ENCODE measurements around the gene CHRNA4.
"Not testable (repeated sequence)": the region's sequence is repeated elsewhere in the genome, so short reads cannot be mapped to it uniquely, and the experiment has no call there.

Gene CHRNA4

GRCh38 chr20:63347950-63348827, 13.0 kb downstream of the CHRNA4 start:
- DNase-seq: no peak

DNA sequence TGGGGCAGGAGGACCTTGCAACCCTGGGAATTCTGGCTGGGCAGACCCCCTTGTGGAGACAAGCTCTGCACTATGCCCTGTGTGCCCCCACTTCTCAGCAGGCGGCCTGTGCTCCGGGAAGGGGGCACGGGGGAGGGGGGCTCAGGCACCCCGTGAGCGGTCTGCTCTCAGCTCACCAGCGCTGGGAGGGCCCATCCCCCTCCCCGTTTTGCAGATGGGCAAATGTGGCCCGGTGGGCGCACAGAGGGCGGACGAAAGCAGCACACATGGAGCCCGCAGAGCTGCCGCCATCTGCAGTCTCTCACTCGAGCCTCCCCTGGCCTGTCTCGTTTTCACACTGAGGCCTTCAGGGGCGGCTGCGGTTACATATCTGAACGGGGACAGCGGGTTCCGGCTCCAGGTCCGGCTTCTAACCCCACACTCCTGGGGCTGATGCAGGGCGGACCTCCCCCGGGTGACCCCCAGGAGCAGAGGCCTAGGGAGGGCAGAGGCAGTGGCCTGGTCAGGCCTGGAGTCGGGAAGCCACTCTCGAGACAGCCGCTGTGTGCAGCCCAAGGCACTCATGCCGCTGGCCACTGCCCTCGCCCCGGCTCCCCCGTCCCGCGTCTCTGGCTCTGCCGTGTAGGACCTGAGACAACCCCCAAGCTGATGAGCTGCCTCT, 13.9 kb downstream of the CHRNA4 start:
- no peak for DNase-seq

DNA sequence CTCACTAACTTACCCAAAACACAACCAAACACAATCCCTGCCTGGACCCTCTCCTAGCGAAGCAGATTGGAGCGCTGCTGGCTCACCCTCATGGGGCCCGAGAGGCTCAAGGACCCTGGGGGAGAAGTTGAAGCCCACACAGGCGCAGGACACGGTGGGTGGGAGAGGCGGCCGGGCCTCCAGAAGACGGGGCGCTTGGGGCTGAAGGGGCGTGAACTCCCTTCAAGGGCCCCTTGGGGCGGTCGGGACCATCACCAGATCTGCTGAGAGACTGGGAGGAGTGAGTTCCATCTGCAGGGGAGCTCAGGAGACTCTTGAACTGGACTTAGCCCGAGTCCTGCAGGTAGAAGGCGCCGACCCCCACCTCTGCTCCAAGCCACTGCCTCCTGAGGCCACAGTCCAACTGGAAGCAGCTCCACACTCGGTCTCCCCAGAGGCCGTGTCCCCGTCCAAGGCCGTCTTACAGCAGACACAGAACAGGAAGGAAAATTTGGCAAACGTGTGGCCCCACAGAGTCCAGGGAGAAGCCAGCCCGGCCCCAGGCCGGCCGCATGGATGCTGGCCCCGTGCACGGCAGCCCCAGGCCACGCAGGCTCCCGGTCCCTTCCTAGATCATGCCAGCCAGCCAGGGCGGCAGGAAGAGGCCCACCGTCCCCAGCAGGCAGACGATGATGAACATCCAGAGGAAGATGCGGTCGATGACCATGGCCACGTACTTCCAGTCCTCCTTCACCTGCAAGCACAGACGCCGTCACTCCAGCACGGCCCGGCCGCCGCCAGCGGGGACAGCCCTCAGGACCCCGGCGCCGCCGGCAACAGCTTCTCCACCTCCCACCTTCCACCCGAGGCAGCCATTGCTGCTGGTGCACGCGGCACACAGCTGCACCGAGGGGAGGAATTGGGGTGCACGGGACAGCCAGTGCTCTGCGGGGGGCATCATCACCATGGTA, 14.7 kb downstream of the CHRNA4 start:
- no peak for DNase-seq

DNA sequence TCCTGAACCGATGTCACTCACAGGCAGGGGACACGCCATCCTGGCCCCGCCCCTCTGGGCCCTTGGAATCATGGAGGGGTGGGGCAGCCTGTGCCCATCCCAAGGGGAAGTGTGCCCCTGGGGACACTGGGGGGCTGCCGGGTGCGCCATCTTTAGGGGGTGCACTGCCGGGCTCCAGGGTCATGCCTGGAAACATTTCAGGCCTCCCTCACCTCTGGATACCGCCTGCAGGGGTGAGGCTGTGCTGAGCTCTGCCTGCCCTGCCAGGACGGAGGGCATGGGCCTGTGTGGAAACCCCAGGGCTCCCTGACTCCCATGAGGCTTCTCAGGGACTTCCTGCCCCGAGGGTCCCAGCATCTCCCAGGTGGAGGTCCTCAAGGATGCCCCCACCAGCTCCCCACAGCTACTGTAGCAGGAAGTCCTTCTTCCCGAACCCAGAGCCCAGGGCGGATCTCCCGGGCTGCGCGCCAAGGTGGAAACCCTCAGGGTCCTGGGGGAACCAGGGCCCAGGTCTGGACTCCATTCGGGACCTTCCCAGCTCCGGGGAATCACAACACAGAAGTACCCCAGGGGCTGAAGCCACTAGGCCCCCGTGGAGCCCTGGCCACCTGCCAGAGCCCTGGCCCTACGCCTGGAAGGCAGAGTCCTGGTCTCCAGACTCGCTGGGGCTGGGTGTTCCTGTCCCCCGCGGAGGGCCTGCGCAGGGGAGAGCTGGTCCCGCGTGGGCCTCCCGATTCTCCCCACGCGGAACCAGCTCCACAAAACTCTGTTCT, 15.6 kb downstream of the CHRNA4 start:
- no peak for DNase-seq

DNA sequence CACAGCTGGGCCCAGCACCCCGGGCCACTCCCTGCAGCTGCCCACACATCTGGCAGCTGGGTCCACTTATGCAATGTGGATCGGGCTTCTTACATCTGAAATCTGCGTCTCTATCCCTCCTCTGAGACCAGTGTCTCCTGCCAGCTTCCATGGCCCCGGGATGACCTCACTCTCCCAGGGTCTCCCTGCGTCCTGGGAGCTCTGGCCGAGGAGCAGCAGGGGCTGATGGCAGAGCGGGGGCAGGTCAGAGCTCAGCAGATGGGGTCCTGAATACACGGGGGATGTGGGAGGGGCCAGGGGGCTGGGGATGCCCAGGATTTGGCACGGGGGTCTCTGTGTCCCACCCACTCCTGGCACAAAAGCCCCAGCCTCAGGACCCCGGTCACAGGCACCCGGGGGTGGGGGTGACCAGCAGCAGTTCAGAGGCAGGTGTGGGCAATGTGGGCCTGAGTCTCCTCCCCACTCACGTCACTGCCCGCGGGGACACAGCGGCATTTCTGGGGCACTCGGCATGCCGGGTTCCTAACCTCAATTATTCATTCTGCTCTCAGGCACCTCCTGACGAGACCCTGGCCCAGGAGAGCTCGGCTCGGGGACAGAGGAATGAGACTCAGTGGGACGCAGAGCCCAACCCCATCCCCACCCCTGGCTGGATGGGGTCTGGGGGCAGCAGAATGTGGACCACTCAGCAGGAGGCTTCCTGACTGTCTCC, 16.4 kb downstream of the CHRNA4 start:
- no peak for DNase-seq

DNA sequence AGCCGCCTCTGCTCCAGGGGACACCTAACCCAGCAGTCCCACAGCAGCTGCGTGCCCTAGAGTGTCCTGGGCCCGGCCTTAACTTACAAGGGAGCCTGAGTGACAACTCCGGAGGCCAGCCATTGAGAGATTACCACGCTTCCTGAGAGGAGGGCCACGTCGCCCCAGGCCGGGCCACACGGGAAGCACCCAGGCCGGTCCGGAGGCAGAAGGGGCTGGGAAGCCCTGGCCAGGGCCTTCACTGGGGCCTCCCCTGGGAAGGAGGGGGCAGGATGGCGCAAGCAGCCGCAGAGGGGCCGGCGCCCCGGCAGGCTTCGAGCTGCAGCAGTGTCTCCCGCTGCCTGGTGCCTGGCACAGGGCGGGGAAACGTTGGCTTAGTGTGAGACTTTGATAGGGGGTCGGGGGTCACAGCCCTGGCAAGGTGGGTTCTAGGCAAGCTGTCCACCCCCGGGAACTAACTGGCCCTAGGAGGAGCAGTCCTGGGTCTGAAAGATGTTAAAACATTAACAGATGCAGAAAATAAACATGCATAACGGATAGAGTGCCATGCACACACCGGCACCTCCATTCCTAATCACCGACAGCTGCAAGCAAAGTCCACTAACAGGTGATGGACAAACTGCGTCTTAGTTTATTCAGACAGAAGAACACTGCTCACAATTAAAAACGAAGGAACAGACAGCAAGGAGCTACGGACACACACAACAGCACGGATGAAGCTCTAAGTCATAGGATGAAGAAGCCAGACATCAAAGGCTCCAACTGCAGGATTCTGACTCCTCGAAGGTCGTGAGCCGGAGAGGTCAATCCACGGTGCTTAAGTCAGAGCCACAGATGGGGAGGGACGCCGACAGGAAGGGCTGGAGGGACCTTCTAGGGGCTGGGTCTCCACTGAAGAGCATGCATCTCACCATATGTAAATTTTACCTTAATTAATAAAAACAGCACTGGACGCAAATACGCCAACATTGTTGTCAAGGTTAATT, 17.4 kb downstream of the CHRNA4 start:
- DNase-seq: no peak

GRCh38 chr20:63342561-63343459, 18.3 kb downstream of the CHRNA4 start:
- DNase-seq: no peak

- not testable (repeated sequence) for DNase-seq
These were observed 20.9 kb downstream of the CHRNA4 start for GRCh38 chr20:63340158-63340688.

- DNase-seq: not testable (repeated sequence)
These were observed 21.7 kb downstream of the CHRNA4 start for GRCh38 chr20:63339154-63340094.

DNA sequence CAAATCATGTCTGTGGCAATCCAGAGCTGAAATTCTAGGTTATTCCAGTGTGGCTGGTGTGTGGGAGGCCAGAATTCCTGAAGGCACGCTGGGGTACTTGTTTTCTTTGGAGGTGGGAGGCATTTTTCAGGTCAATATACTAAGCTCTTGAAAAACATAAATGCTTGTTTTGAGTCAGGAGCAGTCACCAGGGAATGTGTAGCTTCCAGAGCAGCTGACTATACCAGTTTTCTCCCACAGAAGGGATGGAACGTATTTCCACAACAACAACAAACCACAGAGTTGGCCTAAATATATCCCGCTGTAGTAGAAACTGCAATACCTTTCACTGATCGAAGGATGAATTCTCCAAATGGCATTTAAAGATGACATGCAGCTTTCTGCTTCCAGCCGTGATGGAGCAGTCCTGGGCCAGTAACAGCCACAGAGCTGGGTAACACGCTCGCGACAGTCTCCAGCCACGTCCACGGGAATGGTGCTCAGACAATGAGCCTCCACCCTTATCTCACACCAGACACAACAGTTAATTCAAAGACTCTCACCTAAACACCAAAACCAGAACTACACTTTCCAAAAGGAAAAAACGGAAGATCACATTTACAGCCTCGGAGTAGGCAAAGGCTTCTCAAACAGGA, 23.2 kb downstream of the CHRNA4 start:
- DNase-seq: no peak

DNA sequence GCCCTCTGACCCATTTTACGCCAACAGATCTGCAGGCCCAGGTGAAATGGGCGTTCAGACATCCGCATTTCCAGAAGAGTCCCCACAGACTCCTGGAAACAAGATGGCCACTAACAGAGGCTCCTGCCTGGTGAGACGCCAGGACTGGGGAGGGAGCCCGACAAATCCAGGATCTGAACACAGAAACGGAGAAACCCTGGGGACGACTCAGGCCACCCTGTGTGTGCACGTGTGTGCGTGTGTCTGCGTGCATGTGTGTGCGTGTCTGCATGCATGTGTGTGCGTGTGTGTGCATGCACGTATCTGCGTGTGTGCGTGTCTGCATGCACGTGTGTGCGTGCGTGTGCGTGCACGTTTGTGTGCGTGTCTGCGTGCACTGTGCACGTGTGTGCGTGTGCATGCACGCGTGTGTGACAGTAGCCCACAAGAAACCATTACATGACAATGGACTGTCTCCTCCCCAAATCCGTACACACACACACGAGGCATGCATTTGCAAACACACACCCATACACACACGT, 24.9 kb downstream of the CHRNA4 start:
- no peak for DNase-seq

DNA sequence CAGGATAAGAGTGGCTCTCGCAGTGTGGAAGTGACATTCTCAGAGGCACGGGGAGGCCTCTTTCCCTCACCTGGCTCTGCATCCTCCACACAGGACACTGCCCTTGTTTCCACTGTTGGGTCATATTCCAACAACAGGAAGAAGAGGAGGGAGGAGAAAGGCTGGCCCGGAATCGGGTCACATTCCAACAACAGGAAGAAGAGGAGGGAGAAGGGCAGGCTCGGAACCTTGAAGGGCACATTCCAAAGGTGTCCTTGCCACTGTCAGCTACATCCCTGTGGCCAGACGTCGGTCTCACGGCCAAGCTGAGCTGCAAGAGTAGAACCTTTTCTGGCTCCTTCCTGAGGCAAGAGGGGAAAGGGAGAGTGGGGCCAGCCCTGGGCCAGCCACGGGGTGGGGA, 25.4 kb downstream of the CHRNA4 start:
- no peak for DNase-seq

- not testable (repeated sequence) for DNase-seq
These were observed 26.1 kb downstream of the CHRNA4 start for GRCh38 chr20:63335060-63335459.

DNA sequence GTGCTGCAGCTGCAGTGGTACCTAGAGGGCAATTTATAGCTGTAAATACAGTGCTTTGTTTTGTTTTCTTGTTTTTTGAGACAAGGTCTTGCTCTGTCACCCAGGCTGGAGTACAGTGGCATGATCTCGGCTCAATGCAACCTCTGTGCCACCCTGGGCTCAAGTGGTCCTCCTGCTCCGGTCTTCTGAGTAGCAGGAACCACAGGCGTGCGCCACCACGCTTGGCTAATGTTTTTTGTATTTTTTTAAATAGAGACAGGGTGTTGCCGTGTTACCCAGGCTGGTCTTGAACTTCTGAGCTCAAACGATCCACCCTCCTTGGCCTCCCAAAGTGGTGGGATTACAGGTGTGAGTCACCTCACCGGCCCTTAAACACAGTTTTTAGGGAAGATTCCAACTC, 26.8 kb downstream of the CHRNA4 start:
- DNase-seq: no peak

DNA sequence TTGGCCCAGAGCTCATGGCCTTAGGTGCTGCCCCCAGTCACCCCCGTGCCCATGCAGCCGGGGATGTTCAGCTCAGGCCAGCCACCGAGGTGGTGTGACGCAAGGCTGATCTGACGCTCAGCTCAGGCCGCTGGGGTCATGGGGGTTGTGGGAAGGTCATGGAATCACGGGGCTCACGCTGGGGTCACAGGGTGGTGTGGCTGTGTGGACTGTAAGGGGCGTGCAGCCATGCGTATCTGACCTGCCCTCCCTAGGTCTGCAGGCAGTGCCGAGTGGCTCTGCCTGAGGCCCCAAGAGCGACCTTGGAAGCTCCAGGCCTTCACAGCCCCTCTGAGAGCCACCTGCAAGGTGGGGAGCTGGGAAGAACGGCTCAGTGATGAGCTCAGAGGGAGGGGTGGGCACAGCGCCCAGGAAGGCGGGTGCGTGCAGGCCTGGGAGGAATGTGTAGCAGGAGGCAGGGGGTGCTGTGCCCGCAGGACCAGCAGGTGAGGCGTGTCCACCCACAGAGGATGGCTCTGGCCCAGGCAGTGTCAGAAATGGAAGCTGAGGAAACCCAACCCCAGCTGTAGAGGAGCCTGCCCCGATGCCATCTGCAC, 27.8 kb downstream of the CHRNA4 start:
- no peak for DNase-seq

GRCh38 chr20:63332488-63333240, 28.5 kb downstream of the CHRNA4 start:
- no peak for DNase-seq
